A549 (cell line): Measurements from ENCODE around the gene CNOT6. TPM values are rescaled to one million over a fixed set of nuclear protein-coding genes. Genes with fewer than 3 reads are reported as not detected.
A peak's percentile ranks its signal among the peaks of the same experiment; 100 is the strongest.

Experiments used
- ATAC-seq, 2 experiments: fragments of 200-7000 bp in 1 of 2; fragments of >200 bp in 1 of 2; cut with Nextera tagmentation in 1 of 2; cut with Tn5 transposase in 1 of 2; 3 replicates each; pipeline versions ENCODE4 v1.8.0 to v1.9.1; 2018 to 2020; ENCODE audit warnings: mild to moderate bottlenecking in 1 of 2, moderate library complexity in 1 of 2
- CTCF ChIA-PET: fragments of 300-600 bp; sonication (Branson Sonifier 250); formaldehyde crosslinking; extraction: SDS; loops from one replicate; lab custom pipeline; 2021; ENCODE audit warnings: antibody characterized with exemption, inconsistent platforms; lab: Yijun Ruan, JAX
- POLR2A ChIA-PET: fragments of 350-600 bp; formaldehyde crosslinking; extraction: SDS; loops from one replicate; lab custom pipeline; 2021; ENCODE audit warnings: antibody characterized with exemption, inconsistent platforms; lab: Yijun Ruan, JAX
- DNase-seq, 2 experiments: peaks; one replicate each; pipeline versions ENCODE4 v3.0.0 to v3.0.0-alpha.2; 2011 to 2016; ENCODE audit warnings: low read depth in 1 of 2, low spot score in 1 of 2
- FAIRE-seq: peaks from 2 replicates; lab custom pipeline; 2011; peaks lifted over from hg19 to GRCh38; lab: Jason Lieb, UNC
- H3K27ac ChIP-seq, 2 experiments: fragments of >200 bp; sonication (Bioruptor Twin); formaldehyde crosslinking; 3 replicates each; pipeline ENCODE4 v1.5.1; 2016 to 2017
- H3K4me1 ChIP-seq: fragments of >200 bp; sonication (Bioruptor Twin); formaldehyde crosslinking; 3 replicates; pipeline ENCODE4 v1.6.1; 2016
- H3K4me2 ChIP-seq: fragments of >200 bp; sonication (Bioruptor Twin); formaldehyde crosslinking; 3 replicates; pipeline ENCODE4 v1.6.1; 2016
- H3K4me3 ChIP-seq: fragments of >200 bp; sonication (Bioruptor Twin); formaldehyde crosslinking; 3 replicates; pipeline ENCODE4 v1.5.1; 2016
- H3K9me3 ChIP-seq: fragments of >200 bp; sonication (Bioruptor Twin); formaldehyde crosslinking; 3 replicates; pipeline ENCODE4 v1.6.1; 2016
- CBX8 ChIP-seq: fragments of 200-600 bp; sonication (generic); IDR thresholded peaks from 2 replicates; pipeline ENCODE4 v1.6.1; 2016
- CEBPB ChIP-seq, 2 experiments: fragments of >200 bp in 1 of 2; sonication (Bioruptor Twin) in 1 of 2; formaldehyde crosslinking in 1 of 2; IDR thresholded peaks; 2 replicates each; pipeline ENCODE4 v1.6.1; 2012 to 2016
- ESRRA ChIP-seq: fragments of 150-350 bp; IDR thresholded peaks from 2 replicates; pipeline ENCODE4 v1.6.1; 2014; ENCODE audit warnings: mild to moderate bottlenecking, low read length, borderline replicate concordance
- KDM1A ChIP-seq: fragments of 200-600 bp; sonication (generic); IDR thresholded peaks from 2 replicates; pipeline ENCODE4 v1.6.1; 2016; ENCODE audit warnings: low read depth, mild to moderate bottlenecking
- MAFK ChIP-seq: fragments of 450-650 bp; IDR thresholded peaks from 2 replicates; pipeline ENCODE4 v1.6.1; 2014; ENCODE audit not compliant: partially characterized antibody
- ZFP36 ChIP-seq: fragments of 450-650 bp; IDR thresholded peaks from 2 replicates; pipeline ENCODE4 v1.6.1; 2014; ENCODE audit warnings: borderline replicate concordance; ENCODE audit not compliant: partially characterized antibody
- WGBS: methylation state at CpG from one replicate; pipeline ENCODE4 v1.1.6; 2017; ENCODE audit errors: missing lambda C conversion rate; 5-methylcytosine and 5-hydroxymethylcytosine counted together
- polyA plus RNA-seq, 4 experiments: library from polyadenylated mRNA; depleted of rRNA in 3 of 4; stranded (reverse); fragments of >200 nt; fragmentation: RNase III in 1 of 4; extraction: RNeasy Plus Mini Kit Qiagen cat#74134 plus additional on column Dnase treatment in 1 of 4; gene quantifications; 2 replicates in 3 of 4; 3 replicates in 1 of 4; pipeline ENCODE4 v1.2.3, GENCODE V29; 2011 to 2017
- TF ChIP-seq, protein P1 (sequence below): fragments of 200-600 bp; sonication (generic); IDR thresholded peaks from 2 replicates; pipeline ENCODE4 v1.6.1; 2016; ENCODE audit warnings: antibody characterized with exemption, mild to moderate bottlenecking, moderate library complexity
- TF ChIP-seq, protein P2 (sequence below): fragments of >200 bp; sonication (Bioruptor Twin); formaldehyde crosslinking; IDR thresholded peaks from 3 replicates; pipeline ENCODE4 v1.6.1; 2016
- TF ChIP-seq, protein P3 (sequence below): IDR thresholded peaks from 2 replicates; pipeline ENCODE4 v1.6.1; 2012; ENCODE audit warnings: low read depth, borderline replicate concordance

The CNOT6 gene
- polyA plus RNA-seq, 2 of the 4 experiments (the other 2 are of a cell fraction): 18.2 to 28.5 TPM

- TF ChIP-seq, protein P1, sequence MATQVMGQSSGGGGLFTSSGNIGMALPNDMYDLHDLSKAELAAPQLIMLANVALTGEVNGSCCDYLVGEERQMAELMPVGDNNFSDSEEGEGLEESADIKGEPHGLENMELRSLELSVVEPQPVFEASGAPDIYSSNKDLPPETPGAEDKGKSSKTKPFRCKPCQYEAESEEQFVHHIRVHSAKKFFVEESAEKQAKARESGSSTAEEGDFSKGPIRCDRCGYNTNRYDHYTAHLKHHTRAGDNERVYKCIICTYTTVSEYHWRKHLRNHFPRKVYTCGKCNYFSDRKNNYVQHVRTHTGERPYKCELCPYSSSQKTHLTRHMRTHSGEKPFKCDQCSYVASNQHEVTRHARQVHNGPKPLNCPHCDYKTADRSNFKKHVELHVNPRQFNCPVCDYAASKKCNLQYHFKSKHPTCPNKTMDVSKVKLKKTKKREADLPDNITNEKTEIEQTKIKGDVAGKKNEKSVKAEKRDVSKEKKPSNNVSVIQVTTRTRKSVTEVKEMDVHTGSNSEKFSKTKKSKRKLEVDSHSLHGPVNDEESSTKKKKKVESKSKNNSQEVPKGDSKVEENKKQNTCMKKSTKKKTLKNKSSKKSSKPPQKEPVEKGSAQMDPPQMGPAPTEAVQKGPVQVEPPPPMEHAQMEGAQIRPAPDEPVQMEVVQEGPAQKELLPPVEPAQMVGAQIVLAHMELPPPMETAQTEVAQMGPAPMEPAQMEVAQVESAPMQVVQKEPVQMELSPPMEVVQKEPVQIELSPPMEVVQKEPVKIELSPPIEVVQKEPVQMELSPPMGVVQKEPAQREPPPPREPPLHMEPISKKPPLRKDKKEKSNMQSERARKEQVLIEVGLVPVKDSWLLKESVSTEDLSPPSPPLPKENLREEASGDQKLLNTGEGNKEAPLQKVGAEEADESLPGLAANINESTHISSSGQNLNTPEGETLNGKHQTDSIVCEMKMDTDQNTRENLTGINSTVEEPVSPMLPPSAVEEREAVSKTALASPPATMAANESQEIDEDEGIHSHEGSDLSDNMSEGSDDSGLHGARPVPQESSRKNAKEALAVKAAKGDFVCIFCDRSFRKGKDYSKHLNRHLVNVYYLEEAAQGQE: no peak
Measured at GRCh38 chr5:180580681-180581080, 86.5 kb downstream of the CNOT6 start (continued).

GRCh38 chr5:180583738-180584137, 89.6 kb downstream of the CNOT6 start:
- Histone ChIP-seq H3K4me3 (no peak overlapping the region), H3K9me3 (no peaks in the 10 kb centered on the region), H3K27ac (no peak overlapping the region), H3K4me2 (no peak overlapping the region), H3K4me1 (no peaks in the 10 kb centered on the region)
- POLR2A ChIA-PET: no interaction called here
- FAIRE-seq (no peak), ATAC-seq (no peak)
- TF ChIP-seq ZFP36 (no peak), KDM1A (no peak), MAFK (peak; percentile 64), ESRRA (no peak)
- TF ChIP-seq, protein P2, sequence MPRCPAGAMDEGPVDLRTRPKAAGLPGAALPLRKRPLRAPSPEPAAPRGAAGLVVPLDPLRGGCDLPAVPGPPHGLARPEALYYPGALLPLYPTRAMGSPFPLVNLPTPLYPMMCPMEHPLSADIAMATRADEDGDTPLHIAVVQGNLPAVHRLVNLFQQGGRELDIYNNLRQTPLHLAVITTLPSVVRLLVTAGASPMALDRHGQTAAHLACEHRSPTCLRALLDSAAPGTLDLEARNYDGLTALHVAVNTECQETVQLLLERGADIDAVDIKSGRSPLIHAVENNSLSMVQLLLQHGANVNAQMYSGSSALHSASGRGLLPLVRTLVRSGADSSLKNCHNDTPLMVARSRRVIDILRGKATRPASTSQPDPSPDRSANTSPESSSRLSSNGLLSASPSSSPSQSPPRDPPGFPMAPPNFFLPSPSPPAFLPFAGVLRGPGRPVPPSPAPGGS: no peak
- TF ChIP-seq, all 56 proteins: peak for 1
- CTCF ChIA-PET: interaction anchor here (2.0 kb wide), 1 partner anchor 22 kb away, joined by 8 read pairs; no protein-coding TSS in a partner anchor
- WGBS: 71% methylated on average over 2 of the region's 2 CpGs
- DNase-seq: no peak

GRCh38 chr5:180586204-180586603, 92.0 kb downstream of the CNOT6 start:
- WGBS: 29% methylated on average over 3 of the region's 3 CpGs
- ChIA-PET POLR2A (no interaction called here), CTCF (no interaction called here)
- Histone ChIP-seq H3K4me1 (no peaks in the 10 kb centered on the region), H3K27ac (no peak overlapping the region), H3K4me3 (no peak overlapping the region), H3K4me2 (no peak overlapping the region), H3K9me3 (no peaks in the 10 kb centered on the region)
- TF ChIP-seq, protein P3, sequence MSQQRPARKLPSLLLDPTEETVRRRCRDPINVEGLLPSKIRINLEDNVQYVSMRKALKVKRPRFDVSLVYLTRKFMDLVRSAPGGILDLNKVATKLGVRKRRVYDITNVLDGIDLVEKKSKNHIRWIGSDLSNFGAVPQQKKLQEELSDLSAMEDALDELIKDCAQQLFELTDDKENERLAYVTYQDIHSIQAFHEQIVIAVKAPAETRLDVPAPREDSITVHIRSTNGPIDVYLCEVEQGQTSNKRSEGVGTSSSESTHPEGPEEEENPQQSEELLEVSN: no peak
- FAIRE-seq (no peak), DNase-seq (no peak), ATAC-seq (no peak)

- DNase-seq (no peak), ATAC-seq (no peak), FAIRE-seq (no peak)
- TF ChIP-seq CBX8 (no peak), CEBPB (IDR thresholded peaks at IDR 0.05) (0 out of 4 replicates have a peak, but pooled peaks of 1 of the 2 experiments have one; percentile 28)
- H3K9me3 ChIP-seq: no peaks in the 10 kb centered on the region
- H3K4me1 ChIP-seq: no peaks in the 10 kb centered on the region
- H3K27ac ChIP-seq: no peak overlapping the region
- 72% methylated on average over 10 of the region's 10 CpGs for WGBS
- ChIA-PET POLR2A (no interaction called here), CTCF (interaction anchor here (0.9 kb wide), 1 partner anchor 19 kb away, joined by 4 read pairs; no protein-coding TSS in a partner anchor)
- no peak overlapping the region for H3K4me2 ChIP-seq
- no peak overlapping the region for H3K4me3 ChIP-seq
Measured at GRCh38 chr5:180586870-180587269, 92.7 kb downstream of the CNOT6 start.
